Choroid plexus epithelial cell (primary cell): ENCODE measurements around the gene PBOV1.

Experiments
- DNase-seq: peaks from one replicate; pipeline ENCODE4 v3.0.0-alpha.2; 2010; ENCODE audit warnings: low read depth
- H3K4me3 ChIP-seq: 2 replicates; pipeline ENCODE4 v1.5.1; 2011; ENCODE audit warnings: low read depth, mild to moderate bottlenecking, control low read depth, low read length, moderate library complexity
- CTCF ChIP-seq: conservative IDR thresholded peaks from 2 replicates; pipeline ENCODE4 v1.5.1; 2011; ENCODE audit warnings: low read depth, mild to moderate bottlenecking, control low read depth, inconsistent platforms, low read length, moderate library complexity

The PBOV1 gene

GRCh38 chr6:138218449-138218848 lies at the start of gene PBOV1:
PBOV1 (minus strand) TSS chr6:138218491; CDS start chr6:138218395, 96 bp downstream.
- DNase-seq: no peak
- TF ChIP-seq CTCF: no peak
- no peak within 1 kb of the TSS for H3K4me3 ChIP-seq

GRCh38 chr6:138266095-138266494 lies 47.8 kb upstream of the PBOV1 start:
- no peak for DNase-seq
- no peak overlapping the region for H3K4me3 ChIP-seq
- TF ChIP-seq CTCF: no peak

GRCh38 chr6:138264372-138264880 lies 46.1 kb upstream of the PBOV1 start:
- DNase-seq: no peak
- TF ChIP-seq CTCF: no peak
- no peak overlapping the region for H3K4me3 ChIP-seq

GRCh38 chr6:138263963-138264362 lies 45.7 kb upstream of the PBOV1 start:
- no peak overlapping the region for H3K4me3 ChIP-seq
- TF ChIP-seq CTCF: no peak
- no peak for DNase-seq

GRCh38 chr6:138261116-138261780 lies 43.0 kb upstream of the PBOV1 start:
- no peak overlapping the region for H3K4me3 ChIP-seq
- TF ChIP-seq CTCF: no peak
- DNase-seq: no peak

GRCh38 chr6:138258991-138259390 lies 40.7 kb upstream of the PBOV1 start:
- DNase-seq: no peak
- TF ChIP-seq CTCF: no peak
- no peak overlapping the region for H3K4me3 ChIP-seq

GRCh38 chr6:138258197-138258596 lies 39.9 kb upstream of the PBOV1 start:
- no peak overlapping the region for H3K4me3 ChIP-seq
- no peak for DNase-seq
- no peak for TF ChIP-seq CTCF
